Erythroblast (primary cell): ENCODE measurements around the gene CENPI.

ENCODE experiments used
- DNase-seq, 2 experiments: peaks; one replicate each; lab custom pipeline; 2025; lab: John Stamatoyannopoulos, UW
- GATA1 ChIP-seq: IDR thresholded peaks from 2 replicates; pipeline ENCODE4 v1.6.1; 2011; ENCODE audit warnings: low read depth, mild to moderate bottlenecking, control low read depth, low read length, moderate library complexity
- POLR2A ChIP-seq: IDR thresholded peaks from 2 replicates; pipeline ENCODE4 v1.6.1; 2011; ENCODE audit warnings: mild to moderate bottlenecking, low read length

CENPI gene

DNA sequence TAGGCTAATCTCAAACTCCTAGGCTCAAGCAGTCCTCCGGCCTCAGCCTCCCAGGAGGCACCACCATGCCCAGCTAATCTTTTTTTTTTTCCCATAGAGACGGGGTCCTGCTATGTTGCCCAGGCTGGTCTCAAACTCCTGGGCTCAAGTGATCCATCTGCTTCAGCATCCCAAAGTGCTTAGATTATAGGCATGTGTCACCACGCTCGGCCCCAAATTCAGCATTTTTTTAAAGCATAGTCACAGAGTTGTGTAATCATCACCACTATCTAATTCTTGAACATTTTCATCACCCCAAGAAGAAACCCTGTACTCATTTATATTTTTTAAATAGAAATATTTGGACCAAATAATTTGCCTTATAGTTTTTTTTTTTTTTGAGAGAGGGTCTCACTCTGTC, 10.3 kb downstream of the CENPI start:
- no peak for DNase-seq
- TF ChIP-seq POLR2A = no peak
- no peak for TF ChIP-seq GATA1

DNA sequence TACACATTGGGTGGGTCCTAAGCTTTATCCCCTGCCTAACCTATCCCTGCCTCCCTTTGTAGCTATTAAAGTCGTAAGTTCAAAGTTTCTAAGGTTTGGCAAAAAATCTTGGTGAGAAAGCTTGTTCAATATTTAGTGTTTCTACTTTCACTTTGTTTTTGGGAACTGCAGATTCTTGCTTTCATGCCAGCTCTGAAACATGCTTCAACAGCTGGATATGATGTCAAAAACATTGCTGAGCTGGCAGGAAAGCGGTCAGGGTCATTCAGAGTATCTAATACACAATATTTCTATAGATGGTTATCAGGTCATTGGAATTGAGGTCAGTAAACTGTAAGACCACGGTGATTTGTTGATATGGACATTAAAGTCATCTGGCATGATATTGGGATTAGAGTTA, 19.7 kb downstream of the CENPI start:
- no peak for DNase-seq
- TF ChIP-seq GATA1 (no peak), POLR2A (no peak)

DNA sequence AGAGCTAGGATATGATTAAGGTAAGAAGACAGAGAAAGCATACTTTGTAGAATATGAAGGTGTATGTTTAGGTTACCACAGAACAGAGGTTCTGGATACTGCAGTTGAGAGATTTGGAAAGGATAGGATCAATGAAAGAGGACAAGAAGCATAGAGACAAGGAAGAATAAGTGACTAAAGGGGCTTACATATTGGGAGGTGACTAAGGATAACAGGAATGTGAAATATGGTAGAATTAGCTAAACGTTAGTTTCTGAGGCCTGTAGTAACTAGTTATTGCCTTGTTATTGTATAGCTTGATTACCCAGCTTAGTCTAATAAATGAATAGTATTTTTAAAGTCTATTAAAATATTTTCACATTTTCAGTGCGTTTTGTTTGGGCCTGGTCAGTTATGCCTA, 38.2 kb downstream of the CENPI start:
- no peak for TF ChIP-seq POLR2A
- TF ChIP-seq GATA1 = no peak
- no peak for DNase-seq
